Heart right ventricle (tissue), 16 donors: ENCODE data around the gene RBFOX2. TPM values are rescaled to one million over a fixed set of nuclear protein-coding genes. Genes with fewer than 3 reads are reported as not detected.
"Not testable (repeated sequence)": the region's sequence is repeated elsewhere in the genome, so short reads cannot be mapped to it uniquely, and the experiment has no call there.

ENCODE experiments used
- ATAC-seq, 8 donors: fragments of 200-7000 bp; cut with Tn5 transposase; one replicate each; pipeline ENCODE4 v1.9.1; 2020; ENCODE audit warnings: mild to moderate bottlenecking in 8 of 8, moderate library complexity in 8 of 8, moderate number of reproducible peaks in 1 of 8
- DNase-seq, 2 donors: peaks; one replicate each; pipeline ENCODE4 v3.0.0-alpha.2; 2020
- H3K27ac ChIP-seq, 10 donors: fragments of 200-600 bp; sonication (generic) in 2 of 10; one replicate each; pipeline versions ENCODE4 v1.5.0 to v1.8.0; 2020 to 2022; ENCODE audit warnings: mild to moderate bottlenecking in 3 of 10
- H3K27me3 ChIP-seq, 7 donors: fragments of 200-600 bp; one replicate each; pipeline ENCODE4 v1.8.0; 2021 to 2022; ENCODE audit warnings: mild to moderate bottlenecking in 2 of 7
- H3K36me3 ChIP-seq, 9 donors: fragments of 200-600 bp; sonication (generic) in 1 of 9; one replicate each; pipeline versions ENCODE4 v1.5.0 to v1.8.0; 2020 to 2022; ENCODE audit warnings: mild to moderate bottlenecking in 2 of 9
- H3K4me1 ChIP-seq, 9 donors: fragments of 200-600 bp; sonication (generic) in 1 of 9; one replicate each; pipeline versions ENCODE4 v1.5.0 to v1.8.0; 2020 to 2022; ENCODE audit warnings: mild to moderate bottlenecking in 4 of 9
- H3K4me3 ChIP-seq, 10 donors: fragments of 200-600 bp; sonication (generic) in 2 of 10; one replicate each; pipeline versions ENCODE4 v1.5.0 to v1.8.0; 2020 to 2022; ENCODE audit warnings: mild to moderate bottlenecking in 7 of 10, moderate library complexity in 2 of 10
- H3K9me3 ChIP-seq, 11 donors: fragments of 200-600 bp in 10 of 11; sonication (generic) in 2 of 11; one replicate each; pipeline versions ENCODE4 v1.5.0 to v1.8.0; 2013 to 2022; ENCODE audit warnings: mild to moderate bottlenecking in 2 of 11, control low read depth in 1 of 11, moderate library complexity in 1 of 11
- WGBS, 2 donors: extraction: QIAGEN DNeasy Blood & Tissue Kit; methylation state at CpG; one replicate each; pipeline ENCODE4 v1.1.7; 2013; ENCODE audit warnings: inconsistent platforms in 1 of 2; 5-methylcytosine and 5-hydroxymethylcytosine counted together
- intact Hi-C, 10 donors: fragments of 100-400 bp; cut with DNase I; formaldehyde crosslinking; loops; one replicate each; pipeline versions ENCODE4 v1.11.1 to v1.14.2; 2022
- polyA plus RNA-seq, 2 donors: library from polyadenylated mRNA; stranded (reverse); fragments of 200-250 nt; gene quantifications; one replicate each; pipeline ENCODE4 v1.2.3, GENCODE V29; 2013
- total RNA-seq, 10 donors: library from RNA; stranded (reverse); fragmentation: NEBNext Ultra II Directional in 3 of 10; extraction: Animal tissue kit (Norgen Biotek cat#: 25700) in 3 of 10; gene quantifications; one replicate each; pipeline versions ENCODE4 v1.2.1 to v1.2.4, GENCODE V29; 2021 to 2023
- TF ChIP-seq, protein P1 (sequence below), 9 donors: fragments of 200-600 bp; sonication (generic) in 2 of 9; IDR thresholded peaks; one replicate each; pipeline versions ENCODE4 v1.5.0 to v1.8.0; 2021 to 2022; ENCODE audit warnings: antibody characterized with exemption in 9 of 9, mild to moderate bottlenecking in 5 of 9, moderate library complexity in 1 of 9
- donor health status: Arrhythmogenic right ventricular cardiomyopathy.
- donor health status: ischemic (EF 13 %, LVEDD 7.1; RV severe dilation, severe dysfunction).
- donor health status: healthy with polysubstance abuse.
- donor health status: DM: no; HTN: yes; CAD: no.
- donor health status: DM: no; HTN: no; CAD: no.
- donor health status: ischemic (EF 25% LVEDD 6.9; RV normal size, moderate dysfunction).
- donor health status: ischemic (EF 25% LVEDD 5.7; RV mildly dilated, moderate dysfunction).
- donor health status: healthy.
- donor health status: DM: yes; HTN: yes; CAD: no.
- donor health status: Ischemic cardiomyopathy.
- donor health status: ischemic (EF 35%, LVEDD 5.7; RV mildly dilated, moderate dysfunction).
- donor health status: nonischemic (EF 11% LVEDD 7.7; RV severe dilation, severe dysfunction).
- donor health status: DM: yes; HTN: yes; CAD: no.
- donor health status: PGD.
- donor health status: ischemic (EF 29% LVEDD 5.4; RV normal size, mild dysfunction).
- donor health status: nonischemic (EF 23%, LVEDD 6.1; RV moderate dilation, normal function).

RBFOX2 gene
- total and polyA plus RNA-seq, 12 donors: 18.0 to 105 (median 90.4) TPM

DNA sequence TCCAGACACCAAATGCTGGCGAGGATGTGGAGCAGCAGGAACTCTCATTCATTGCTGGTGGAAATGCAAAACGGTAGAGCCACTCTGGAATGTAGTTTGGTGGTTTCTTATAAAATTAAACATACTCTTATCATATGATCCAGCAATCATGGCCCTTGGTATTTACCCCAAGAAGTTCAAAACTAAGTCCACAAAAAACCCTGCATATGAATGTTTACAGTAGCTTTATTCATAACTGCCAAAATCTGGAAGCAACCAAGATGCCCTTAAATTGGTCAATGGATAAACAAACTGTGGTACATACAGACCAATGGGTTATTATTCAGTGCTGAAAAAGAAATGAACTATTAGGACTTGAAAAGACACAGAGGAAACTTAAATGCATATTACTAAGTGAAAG, 223.2 kb downstream of the RBFOX2 start:
- Histone ChIP-seq H3K36me3 (peaks cover 0 to 60% (median 20%) of the 10 kb centered on the region in 9 donors), H3K9me3 (peaks cover 0 to 11% (median 0%) of the 10 kb centered on the region in 11 donors), H3K4me1 (peaks cover 0 to 24% (median 6%) of the 10 kb centered on the region in 9 donors), H3K27me3 (no peaks in the 10 kb centered on the region), H3K27ac (no peak overlapping the region), H3K4me3 (no peak overlapping the region)
- no peak for ATAC-seq
- WGBS, 2 donors: 75% methylated on average over 2 of the region's 2 CpGs
- TF ChIP-seq, protein P1, sequence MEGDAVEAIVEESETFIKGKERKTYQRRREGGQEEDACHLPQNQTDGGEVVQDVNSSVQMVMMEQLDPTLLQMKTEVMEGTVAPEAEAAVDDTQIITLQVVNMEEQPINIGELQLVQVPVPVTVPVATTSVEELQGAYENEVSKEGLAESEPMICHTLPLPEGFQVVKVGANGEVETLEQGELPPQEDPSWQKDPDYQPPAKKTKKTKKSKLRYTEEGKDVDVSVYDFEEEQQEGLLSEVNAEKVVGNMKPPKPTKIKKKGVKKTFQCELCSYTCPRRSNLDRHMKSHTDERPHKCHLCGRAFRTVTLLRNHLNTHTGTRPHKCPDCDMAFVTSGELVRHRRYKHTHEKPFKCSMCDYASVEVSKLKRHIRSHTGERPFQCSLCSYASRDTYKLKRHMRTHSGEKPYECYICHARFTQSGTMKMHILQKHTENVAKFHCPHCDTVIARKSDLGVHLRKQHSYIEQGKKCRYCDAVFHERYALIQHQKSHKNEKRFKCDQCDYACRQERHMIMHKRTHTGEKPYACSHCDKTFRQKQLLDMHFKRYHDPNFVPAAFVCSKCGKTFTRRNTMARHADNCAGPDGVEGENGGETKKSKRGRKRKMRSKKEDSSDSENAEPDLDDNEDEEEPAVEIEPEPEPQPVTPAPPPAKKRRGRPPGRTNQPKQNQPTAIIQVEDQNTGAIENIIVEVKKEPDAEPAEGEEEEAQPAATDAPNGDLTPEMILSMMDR (IDR thresholded peaks at IDR 0.05): no peak
- intact Hi-C loops: no loop called here
- no peak for DNase-seq

DNA sequence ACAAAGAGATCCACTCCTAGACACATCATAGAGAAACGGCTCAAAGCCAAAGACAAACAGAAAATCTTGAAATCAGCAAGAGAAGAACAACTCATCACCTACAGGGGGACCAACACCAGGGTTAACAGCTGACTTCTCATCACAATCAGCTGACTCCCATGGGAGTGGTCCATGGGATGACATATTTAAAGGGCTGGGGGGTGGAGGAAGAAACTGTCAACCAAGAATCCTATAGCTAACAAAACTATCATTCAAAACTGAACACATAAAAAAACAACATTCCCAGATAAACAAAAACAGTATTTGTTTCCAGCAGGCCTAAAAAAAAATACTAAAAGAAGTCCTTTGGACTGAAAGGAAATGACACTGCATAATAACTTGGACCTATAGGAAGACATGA, 224.2 kb downstream of the RBFOX2 start:
- ATAC-seq (no peak), DNase-seq (no peak)
- intact Hi-C loops: no loop called here
- H3K4me1 ChIP-seq: peaks cover 0 to 34% (median 12%) of the 10 kb centered on the region in 9 donors
- 89 to 96% methylated on average over 1 of the region's 1 CpG for WGBS, 2 donors
- TF ChIP-seq, protein P1 (IDR thresholded peaks at IDR 0.05): no peak
- H3K9me3 ChIP-seq: peaks cover 0 to 11% (median 0%) of the 10 kb centered on the region in 11 donors
- peaks cover 0 to 56% (median 17%) of the 10 kb centered on the region in 9 donors for H3K36me3 ChIP-seq
- H3K27ac ChIP-seq: no peak overlapping the region
- H3K27me3 ChIP-seq: no peaks in the 10 kb centered on the region
- no peak overlapping the region for H3K4me3 ChIP-seq

DNA sequence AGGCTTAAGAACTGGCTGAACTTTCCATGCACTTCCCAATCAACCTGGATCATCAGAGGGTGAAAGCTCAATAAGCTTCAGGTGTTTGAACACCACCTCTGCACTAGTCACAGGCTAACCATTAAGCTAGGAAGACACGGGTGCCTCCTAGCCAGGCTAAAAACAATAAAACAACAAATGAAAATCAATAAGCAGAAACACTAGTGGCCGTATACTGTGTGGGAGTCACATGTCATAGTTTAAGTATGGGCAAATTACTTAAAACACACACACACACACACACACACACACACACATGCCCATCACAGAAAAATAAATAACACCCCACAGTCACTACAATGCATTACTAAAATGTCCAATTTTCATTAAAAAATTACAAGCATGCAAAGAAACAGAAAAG, 225.7 kb downstream of the RBFOX2 start:
- Histone ChIP-seq H3K27me3 (no peaks in the 10 kb centered on the region), H3K4me3 (no peak overlapping the region), H3K36me3 (peaks cover 0 to 41% (median 1%) of the 10 kb centered on the region in 9 donors), H3K27ac (no peak overlapping the region), H3K9me3 (peaks cover 0 to 11% (median 0%) of the 10 kb centered on the region in 11 donors), H3K4me1 (peaks cover 3 to 42% (median 14%) of the 10 kb centered on the region in 9 donors)
- TF ChIP-seq, protein P1 (IDR thresholded peaks at IDR 0.05): no peak
- DNase-seq (no peak), ATAC-seq (no peak)
- WGBS, 2 donors: 79 to 81% methylated on average over 2 of the region's 2 CpGs
- intact Hi-C loops: no loop called here

DNA sequence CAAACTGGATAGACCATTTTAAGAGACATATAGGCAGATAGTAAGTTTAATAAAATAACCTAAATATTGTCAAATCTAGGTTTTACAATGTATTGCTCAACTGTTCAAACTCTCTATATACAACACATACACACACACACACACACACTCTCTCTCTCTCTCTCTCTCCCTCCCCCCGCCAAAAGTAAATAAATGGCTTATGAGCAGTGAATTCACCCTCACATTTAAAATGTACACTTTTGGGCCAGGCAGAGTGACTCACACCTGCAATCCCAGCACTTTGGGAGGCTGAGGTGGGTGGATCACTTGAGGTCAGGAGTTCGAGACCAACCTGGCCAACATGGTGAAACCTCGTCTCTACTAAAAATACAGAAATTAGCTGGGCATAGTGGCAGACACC, 227.3 kb downstream of the RBFOX2 start:
- H3K27ac ChIP-seq, H3K27me3 ChIP-seq, DNase-seq, ATAC-seq, H3K4me3 ChIP-seq, intact Hi-C loops: not testable (repeated sequence)
- Histone ChIP-seq H3K4me1 (peaks cover 3 to 48% (median 14%) of the 10 kb centered on the region in 9 donors), H3K36me3 (peaks cover 0 to 27% (median 0%) of the 10 kb centered on the region in 9 donors), H3K9me3 (peaks cover 0 to 11% (median 0%) of the 10 kb centered on the region in 11 donors)
- 98% methylated on average over 3 of the region's 3 CpGs for WGBS, 2 donors

DNA sequence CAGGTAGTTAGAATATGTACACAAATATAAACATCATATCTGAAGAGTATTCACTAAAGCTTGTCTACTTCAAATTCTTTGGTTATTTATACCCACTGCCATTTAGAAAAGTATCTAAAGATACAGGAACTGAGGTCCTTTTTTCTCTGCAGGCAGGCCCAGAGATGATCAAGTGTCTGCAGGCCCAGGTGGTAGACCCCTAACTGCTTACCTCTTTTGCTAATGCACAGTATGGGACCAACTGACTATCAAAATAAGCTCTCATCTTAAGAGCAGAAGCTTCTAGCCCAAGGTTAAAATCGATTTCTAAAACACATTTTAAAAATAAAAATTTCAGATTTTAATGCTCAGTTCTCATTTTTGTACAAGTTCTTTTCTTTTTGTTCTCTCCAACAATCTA, 229.5 kb downstream of the RBFOX2 start:
- no peaks in the 10 kb centered on the region for H3K27me3 ChIP-seq
- intact Hi-C loops: no loop called here
- TF ChIP-seq, protein P1 (IDR thresholded peaks at IDR 0.05): no peak

More for the DNA sequence above, 229.5 kb downstream of the RBFOX2 start:
- Histone ChIP-seq H3K9me3 (peaks cover 0 to 3% (median 0%) of the 10 kb centered on the region in 11 donors), H3K36me3 (peaks cover 0 to 7% (median 0%) of the 10 kb centered on the region in 9 donors), H3K27ac (no peak overlapping the region), H3K4me3 (no peak overlapping the region), H3K4me1 (peaks cover 3 to 44% (median 14%) of the 10 kb centered on the region in 9 donors)
- DNase-seq: no peak
- ATAC-seq: no peak
- WGBS, 2 donors: 90 to 95% methylated on average over 1 of the region's 1 CpG
